ENCODE data around the gene ZBTB48. TPM values are rescaled to one million over a fixed set of nuclear protein-coding genes. Genes with fewer than 3 reads are reported as not detected.

The ZBTB48 gene
- polyA plus RNA-seq, 1 of the 3 experiments (the other 2 are of a cell fraction): 31.2 TPM

- Histone ChIP-seq H3K4me3 (ENCODE audit: low read depth in 2 of 2, low read length in 1 of 2) (peak within 1 kb of the TSS; percentile 82 to 86), H2AFZ (ENCODE audit: low read depth) (peak within 1 kb of the TSS; percentile 95), H4K20me1 (ENCODE audit: insufficient read depth) (no peaks in the 10 kb centered on the region), H3K27me3 (ENCODE audit: insufficient read depth) (no peaks in the 10 kb centered on the region), H3K9me2 (no peaks in the 10 kb centered on the region), H3F3A (replicated peaks; ENCODE audit: insufficient read depth) (no peaks in the 10 kb centered on the region), H3K27ac (ENCODE audit: low read depth in 2 of 2, low read length in 1 of 2) (peak within 1 kb of the TSS; percentile 46 to 48; a peak in 2 of 4 replicates), H3K9me3 (no peaks in the 10 kb centered on the region), H3K79me2 (ENCODE audit: insufficient read depth) (peaks cover 33% of the 10 kb centered on the region), H3K4me2 (peak within 1 kb of the TSS; percentile 87), H3K4me1 (ENCODE audit: control insufficient read depth in 1 of 2, insufficient read depth in 2 of 2, low read depth in 1 of 2, low read length in 1 of 2) (peaks cover 0 to 14% of the 10 kb centered on the region in 2 experiments; a peak in 1 of 4 replicates), H3K9ac (peak within 1 kb of the TSS; percentile 91), H3K36me3 (replicated peaks in 1 of 2; ENCODE audit: control insufficient read depth in 1 of 2, insufficient read depth in 2 of 2, low read length in 1 of 2) (no peaks in the 10 kb centered on the region)
- ChIA-PET CTCF (interaction anchor here (0.6 to 4.5 kb wide), 56 partner anchors 9 to 308 kb away, joined by 3 to 68 read pairs (median 6); partner anchors contain the start of genes KLHL21, PHF13, PLEKHG5 and ZBTB48), POLR2A (interaction anchor here (0.7 to 1.2 kb wide), 4 partner anchors 23 to 71 kb away, joined by 3 to 4 read pairs (median 4); partner anchors contain the start of gene KLHL21)
- no peak for TF ChIP-seq RXRA (IDR thresholded peaks at IDR 0.05; ENCODE audit: borderline replicate concordance, low read depth)
- TF ChIP-seq, protein P1, sequence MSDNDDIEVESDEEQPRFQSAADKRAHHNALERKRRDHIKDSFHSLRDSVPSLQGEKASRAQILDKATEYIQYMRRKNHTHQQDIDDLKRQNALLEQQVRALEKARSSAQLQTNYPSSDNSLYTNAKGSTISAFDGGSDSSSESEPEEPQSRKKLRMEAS (IDR thresholded peaks at IDR 0.05; ENCODE audit: low read depth): no peak
- no peak for TF ChIP-seq RFX5 (IDR thresholded peaks at IDR 0.05; ENCODE audit: low read length)
- TF ChIP-seq MEF2A (IDR thresholded peaks at IDR 0.05; ENCODE audit: borderline replicate concordance, low read depth): no peak
- no peak for TF ChIP-seq ELF1 (IDR thresholded peaks at IDR 0.05)
- TF ChIP-seq, protein P2, sequence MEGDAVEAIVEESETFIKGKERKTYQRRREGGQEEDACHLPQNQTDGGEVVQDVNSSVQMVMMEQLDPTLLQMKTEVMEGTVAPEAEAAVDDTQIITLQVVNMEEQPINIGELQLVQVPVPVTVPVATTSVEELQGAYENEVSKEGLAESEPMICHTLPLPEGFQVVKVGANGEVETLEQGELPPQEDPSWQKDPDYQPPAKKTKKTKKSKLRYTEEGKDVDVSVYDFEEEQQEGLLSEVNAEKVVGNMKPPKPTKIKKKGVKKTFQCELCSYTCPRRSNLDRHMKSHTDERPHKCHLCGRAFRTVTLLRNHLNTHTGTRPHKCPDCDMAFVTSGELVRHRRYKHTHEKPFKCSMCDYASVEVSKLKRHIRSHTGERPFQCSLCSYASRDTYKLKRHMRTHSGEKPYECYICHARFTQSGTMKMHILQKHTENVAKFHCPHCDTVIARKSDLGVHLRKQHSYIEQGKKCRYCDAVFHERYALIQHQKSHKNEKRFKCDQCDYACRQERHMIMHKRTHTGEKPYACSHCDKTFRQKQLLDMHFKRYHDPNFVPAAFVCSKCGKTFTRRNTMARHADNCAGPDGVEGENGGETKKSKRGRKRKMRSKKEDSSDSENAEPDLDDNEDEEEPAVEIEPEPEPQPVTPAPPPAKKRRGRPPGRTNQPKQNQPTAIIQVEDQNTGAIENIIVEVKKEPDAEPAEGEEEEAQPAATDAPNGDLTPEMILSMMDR (IDR thresholded peaks at IDR 0.05): no peak
- no peak for TF ChIP-seq JUND (IDR thresholded peaks at IDR 0.05)
- no peak for DNase-seq
- 83% methylated on average over 17 of the region's 19 CpGs for WGBS (ENCODE audit: low lambda C conversion rate)
These were observed 24.7 kb upstream of the ZBTB48 start, which contains the start of gene TAS1R1 for GRCh38 chr1:6554907-6555778. Gene TAS1R1, plus strand, starts transcription at chr1:6555307. Its CDS starts 67 bp downstream, at chr1:6555374.

- Histone ChIP-seq H3K79me2 (ENCODE audit: insufficient read depth) (peaks cover 17% of the 10 kb centered on the region), H3K4me1 (ENCODE audit: control insufficient read depth in 1 of 2, insufficient read depth in 2 of 2, low read depth in 1 of 2, low read length in 1 of 2) (peaks cover 0 to 14% of the 10 kb centered on the region in 2 experiments; a peak in 1 of 4 replicates), H3K4me2 (no peak overlapping the region), H3K4me3 (ENCODE audit: low read depth in 2 of 2, low read length in 1 of 2) (no peak overlapping the region), H3F3A (replicated peaks; ENCODE audit: insufficient read depth) (no peaks in the 10 kb centered on the region), H3K9me3 (no peaks in the 10 kb centered on the region), H3K27ac (ENCODE audit: low read depth in 2 of 2, low read length in 1 of 2) (no peak overlapping the region), H3K9ac (no peak overlapping the region), H3K27me3 (ENCODE audit: insufficient read depth) (no peaks in the 10 kb centered on the region), H3K9me2 (no peaks in the 10 kb centered on the region), H3K36me3 (replicated peaks in 1 of 2; ENCODE audit: control insufficient read depth in 1 of 2, insufficient read depth in 2 of 2, low read length in 1 of 2) (no peaks in the 10 kb centered on the region), H2AFZ (ENCODE audit: low read depth) (no peak overlapping the region), H4K20me1 (ENCODE audit: insufficient read depth) (no peaks in the 10 kb centered on the region)
- no peak for DNase-seq
- CTCF ChIA-PET: interaction anchor here (0.6 kb wide), 1 partner anchor 134 kb away, joined by 3 read pairs; no protein-coding TSS in a partner anchor
- POLR2A ChIA-PET: no interaction called here
- 0% methylated on average over 1 of the region's 1 CpG for WGBS (ENCODE audit: low lambda C conversion rate)
- TF ChIP-seq FOXM1 (IDR thresholded peaks at IDR 0.05; ENCODE audit: low read depth) (no peak), POLR2AphosphoS5 (IDR thresholded peaks at IDR 0.05; ENCODE audit: low read depth, low read length) (no peak), TAF1 (IDR thresholded peaks at IDR 0.05; ENCODE audit: borderline replicate concordance, low read depth, low read length) (no peak), EP300 (IDR thresholded peaks at IDR 0.05; ENCODE audit: borderline replicate concordance in 1 of 2, low read depth in 1 of 2, low read length in 1 of 2) (no peak), NRF1 (IDR thresholded peaks at IDR 0.05; ENCODE audit: low read depth, low read length) (no peak), USF1 (IDR thresholded peaks at IDR 0.05; ENCODE audit: borderline replicate concordance, low read depth) (no peak), MXI1 (IDR thresholded peaks at IDR 0.05; ENCODE audit: low read depth, low read length) (no peak), RAD21 (IDR thresholded peaks at IDR 0.05; ENCODE audit: low read length) (no peak), CHD2 (IDR thresholded peaks at IDR 0.05; ENCODE audit: low read length, partially characterized antibody) (no peak), YY1 (IDR thresholded peaks at IDR 0.05; ENCODE audit: low read depth) (no peak), GATA2 (CRISPR knock-in tag; IDR thresholded peaks at IDR 0.05) (no peak), FOXJ3 (CRISPR knock-in tag; IDR thresholded peaks at IDR 0.05) (no peak), ELF1 (IDR thresholded peaks at IDR 0.05) (no peak)
- TF ChIP-seq, protein P2 (IDR thresholded peaks at IDR 0.05): no peak
- TF ChIP-seq, protein P3, sequence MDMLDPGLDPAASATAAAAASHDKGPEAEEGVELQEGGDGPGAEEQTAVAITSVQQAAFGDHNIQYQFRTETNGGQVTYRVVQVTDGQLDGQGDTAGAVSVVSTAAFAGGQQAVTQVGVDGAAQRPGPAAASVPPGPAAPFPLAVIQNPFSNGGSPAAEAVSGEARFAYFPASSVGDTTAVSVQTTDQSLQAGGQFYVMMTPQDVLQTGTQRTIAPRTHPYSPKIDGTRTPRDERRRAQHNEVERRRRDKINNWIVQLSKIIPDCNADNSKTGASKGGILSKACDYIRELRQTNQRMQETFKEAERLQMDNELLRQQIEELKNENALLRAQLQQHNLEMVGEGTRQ (IDR thresholded peaks at IDR 0.05; ENCODE audit: borderline replicate concordance, low read depth, low read length): no peak
These were observed 22.2 kb upstream of the ZBTB48 start for GRCh38 chr1:6557597-6557996.

All from SK-N-SH (cell line).